ENCODE results near the gene CREB3L1. TPM values are rescaled to one million over a fixed set of nuclear protein-coding genes. Genes with fewer than 3 reads are reported as not detected.

CREB3L1 gene, protein sequence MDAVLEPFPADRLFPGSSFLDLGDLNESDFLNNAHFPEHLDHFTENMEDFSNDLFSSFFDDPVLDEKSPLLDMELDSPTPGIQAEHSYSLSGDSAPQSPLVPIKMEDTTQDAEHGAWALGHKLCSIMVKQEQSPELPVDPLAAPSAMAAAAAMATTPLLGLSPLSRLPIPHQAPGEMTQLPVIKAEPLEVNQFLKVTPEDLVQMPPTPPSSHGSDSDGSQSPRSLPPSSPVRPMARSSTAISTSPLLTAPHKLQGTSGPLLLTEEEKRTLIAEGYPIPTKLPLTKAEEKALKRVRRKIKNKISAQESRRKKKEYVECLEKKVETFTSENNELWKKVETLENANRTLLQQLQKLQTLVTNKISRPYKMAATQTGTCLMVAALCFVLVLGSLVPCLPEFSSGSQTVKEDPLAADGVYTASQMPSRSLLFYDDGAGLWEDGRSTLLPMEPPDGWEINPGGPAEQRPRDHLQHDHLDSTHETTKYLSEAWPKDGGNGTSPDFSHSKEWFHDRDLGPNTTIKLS
- total RNA-seq = 1 to 10 TPM; 1.3 to 8.7 (median 3.7) TPM

DNA sequence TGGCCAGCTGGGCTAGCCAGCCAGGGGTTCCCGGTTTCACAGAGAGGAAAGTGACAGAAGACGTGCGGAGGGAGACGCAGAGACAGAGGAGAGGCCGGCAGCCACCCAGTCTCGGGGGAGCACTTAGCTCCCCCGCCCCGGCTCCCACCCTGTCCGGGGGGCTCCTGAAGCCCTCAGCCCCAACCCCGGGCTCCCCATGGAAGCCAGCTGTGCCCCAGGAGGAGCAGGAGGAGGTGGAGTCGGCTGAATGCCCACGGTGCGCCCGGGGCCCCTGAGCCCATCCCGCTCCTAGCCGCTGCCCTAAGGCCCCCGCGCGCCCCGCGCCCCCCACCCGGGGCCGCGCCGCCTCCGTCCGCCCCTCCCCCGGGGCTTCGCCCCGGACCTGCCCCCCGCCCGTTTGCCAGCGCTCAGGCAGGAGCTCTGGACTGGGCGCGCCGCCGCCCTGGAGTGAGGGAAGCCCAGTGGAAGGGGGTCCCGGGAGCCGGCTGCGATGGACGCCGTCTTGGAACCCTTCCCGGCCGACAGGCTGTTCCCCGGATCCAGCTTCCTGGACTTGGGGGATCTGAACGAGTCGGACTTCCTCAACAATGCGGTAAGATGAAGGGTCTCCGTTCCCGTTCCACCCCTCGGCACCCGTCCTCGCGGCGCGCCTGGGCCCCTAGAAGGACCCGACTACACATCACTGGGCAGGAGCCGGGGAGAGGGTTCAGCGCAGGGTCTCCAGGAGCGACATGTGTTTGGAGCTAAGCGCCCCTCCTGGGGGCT lies at the start of gene CREB3L1:
TSS of gene CREB3L1 (plus strand) at position 41 of the 765 bp plus-strand sequence. CDS start at position 491, 450 bp downstream.
- intact Hi-C loops (cut with DNase I) = no loop called here
- 7% methylated on average over 4 of the region's 61 CpGs for WGBS
- H3K27me3 ChIP-seq = peaks cover 0 to 54% (median 16%) of the 10 kb centered on the region in 4 donors

DNA sequence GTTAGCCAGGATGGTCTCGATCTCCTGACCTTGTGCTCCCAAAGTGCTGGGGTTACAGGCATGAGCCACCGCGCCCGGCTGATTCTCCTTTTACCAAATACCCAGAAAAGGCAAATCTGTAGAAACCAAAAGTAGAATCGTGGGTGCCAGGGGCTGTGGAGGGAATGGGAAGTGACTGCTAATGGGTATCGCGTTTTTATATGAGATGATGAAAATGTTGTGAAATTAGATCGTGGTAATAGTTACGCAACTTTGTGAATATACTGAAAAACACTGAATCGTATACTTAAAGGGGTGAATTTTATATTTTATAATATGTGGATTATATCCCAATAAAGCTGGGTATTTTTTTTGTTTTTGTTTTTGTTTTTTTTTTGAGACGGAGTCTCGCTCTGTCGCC lies 48.2 kb upstream of the CREB3L1 start:
- H3K9me3 ChIP-seq = peaks cover 0 to 5% (median 0%) of the 10 kb centered on the region in 4 donors
- no peak overlapping the region for H3K4me3 ChIP-seq
- no peaks in the 10 kb centered on the region for H3K4me1 ChIP-seq
- H3K27me3 ChIP-seq = peaks cover 0 to 8% (median 0%) of the 10 kb centered on the region in 4 donors
- intact Hi-C loops (cut with DNase I) = no loop called here
- no peaks in the 10 kb centered on the region for H3K36me3 ChIP-seq
- no peak overlapping the region for H3K27ac ChIP-seq (replicated peaks in 1 of 4)
- TF ChIP-seq POLR2A (IDR thresholded peaks at IDR 0.05; ENCODE audit: low read depth) (no peak), POLR2AphosphoS5 (IDR thresholded peaks at IDR 0.05) (no peak), EP300 (IDR thresholded peaks at IDR 0.05) (no peak)
- TF ChIP-seq, protein P1, sequence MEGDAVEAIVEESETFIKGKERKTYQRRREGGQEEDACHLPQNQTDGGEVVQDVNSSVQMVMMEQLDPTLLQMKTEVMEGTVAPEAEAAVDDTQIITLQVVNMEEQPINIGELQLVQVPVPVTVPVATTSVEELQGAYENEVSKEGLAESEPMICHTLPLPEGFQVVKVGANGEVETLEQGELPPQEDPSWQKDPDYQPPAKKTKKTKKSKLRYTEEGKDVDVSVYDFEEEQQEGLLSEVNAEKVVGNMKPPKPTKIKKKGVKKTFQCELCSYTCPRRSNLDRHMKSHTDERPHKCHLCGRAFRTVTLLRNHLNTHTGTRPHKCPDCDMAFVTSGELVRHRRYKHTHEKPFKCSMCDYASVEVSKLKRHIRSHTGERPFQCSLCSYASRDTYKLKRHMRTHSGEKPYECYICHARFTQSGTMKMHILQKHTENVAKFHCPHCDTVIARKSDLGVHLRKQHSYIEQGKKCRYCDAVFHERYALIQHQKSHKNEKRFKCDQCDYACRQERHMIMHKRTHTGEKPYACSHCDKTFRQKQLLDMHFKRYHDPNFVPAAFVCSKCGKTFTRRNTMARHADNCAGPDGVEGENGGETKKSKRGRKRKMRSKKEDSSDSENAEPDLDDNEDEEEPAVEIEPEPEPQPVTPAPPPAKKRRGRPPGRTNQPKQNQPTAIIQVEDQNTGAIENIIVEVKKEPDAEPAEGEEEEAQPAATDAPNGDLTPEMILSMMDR (IDR thresholded peaks at IDR 0.05) = no peak
- no peak for DNase-seq (ENCODE audit: extremely low spot score)
- 83% methylated on average over 13 of the region's 13 CpGs for WGBS

More for the DNA sequence above, at the start of gene CREB3L1:
- Histone ChIP-seq H3K36me3 (no peaks in the 10 kb centered on the region), H3K27ac (replicated peaks in 1 of 4) (peak within 1 kb of the TSS; percentile 62 to 76 (median 68)), H3K4me1 (peaks cover 47 to 78% (median 60%) of the 10 kb centered on the region in 4 donors), H3K9me3 (no peaks in the 10 kb centered on the region), H3K4me3 (peak within 1 kb of the TSS; percentile 52 to 70 (median 56))
- no peak for TF ChIP-seq EP300 (IDR thresholded peaks at IDR 0.05)
- TF ChIP-seq POLR2AphosphoS5 (IDR thresholded peaks at IDR 0.05) = no peak
- TF ChIP-seq, protein P1 (IDR thresholded peaks at IDR 0.05) = no peak
- no peak for TF ChIP-seq POLR2A (IDR thresholded peaks at IDR 0.05; ENCODE audit: low read depth)
- DNase-seq (ENCODE audit: extremely low spot score) = no peak

DNA sequence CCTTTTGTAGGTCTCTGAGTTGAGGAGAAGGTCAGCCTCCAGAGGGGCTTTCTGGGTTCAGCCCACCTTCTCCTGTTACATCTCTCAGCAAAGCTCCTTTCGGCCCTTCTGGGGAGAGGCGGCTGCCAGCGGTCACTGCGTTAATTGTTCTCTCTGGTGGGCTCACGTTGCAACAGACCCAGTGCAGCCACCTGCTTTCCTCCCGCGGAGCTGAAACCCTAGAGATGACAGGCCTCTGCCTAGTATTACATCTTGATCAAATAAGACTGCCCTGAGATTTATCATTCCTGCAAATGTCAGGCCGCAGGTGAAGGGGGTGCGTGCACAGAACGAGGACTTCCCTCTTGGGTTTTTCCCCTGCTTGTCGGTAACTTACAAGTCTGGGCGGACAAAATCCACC lies 43.2 kb upstream of the CREB3L1 start:
- TF ChIP-seq, protein P1 (IDR thresholded peaks at IDR 0.05) = no peak
- TF ChIP-seq POLR2AphosphoS5 (IDR thresholded peaks at IDR 0.05) (no peak), EP300 (IDR thresholded peaks at IDR 0.05) (no peak), POLR2A (IDR thresholded peaks at IDR 0.05; ENCODE audit: low read depth) (no peak)
- WGBS = 69% methylated on average over 10 of the region's 12 CpGs
- intact Hi-C loops (cut with DNase I) = no loop called here

DNA sequence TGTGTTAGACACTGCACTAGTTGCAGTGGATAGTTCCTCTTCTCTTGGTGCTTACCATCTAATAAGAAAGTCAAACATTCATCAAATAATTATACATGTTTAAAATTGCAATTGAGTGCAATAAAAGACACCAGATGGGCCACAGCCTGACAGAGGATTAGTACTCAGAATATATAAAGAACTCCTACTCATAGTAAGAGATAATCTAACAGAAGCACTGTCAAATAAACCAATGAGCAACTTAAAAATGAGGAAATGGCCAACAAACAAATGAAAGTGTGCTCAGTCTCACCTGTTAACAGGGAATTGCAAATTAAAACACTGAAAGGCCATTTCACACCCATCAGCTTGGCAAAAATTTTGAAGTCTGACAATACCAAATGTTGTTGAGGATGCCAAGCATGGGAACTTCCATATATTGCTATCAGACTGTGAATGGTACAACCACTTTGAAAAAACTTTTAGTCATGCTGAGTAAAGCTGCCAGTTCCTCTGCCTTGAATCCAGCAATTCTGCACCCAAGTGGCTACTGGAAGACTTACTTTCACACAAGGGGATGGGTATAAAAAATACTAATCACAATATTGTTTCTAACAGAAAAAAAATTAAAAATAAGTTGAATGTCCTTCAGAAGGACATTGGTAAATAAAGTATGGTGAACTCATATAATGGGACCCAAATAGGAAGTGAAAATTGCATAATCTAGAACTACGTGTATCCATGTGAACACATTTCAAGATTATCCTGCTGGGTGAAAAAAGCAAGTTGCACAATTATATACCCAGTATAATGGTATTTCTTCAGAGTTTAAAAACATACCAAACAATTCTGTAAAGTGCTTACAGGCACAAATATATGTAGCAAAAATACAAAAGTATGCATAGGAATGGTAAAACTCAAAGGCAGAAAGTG lies 41.4 kb upstream of the CREB3L1 start:
- WGBS = 79% methylated on average over 1 of the region's 1 CpG

More for the DNA sequence above, 43.2 kb upstream of the CREB3L1 start:
- no peak for DNase-seq (ENCODE audit: extremely low spot score)
- H3K4me3 ChIP-seq = no peak overlapping the region
- H3K4me1 ChIP-seq = peaks cover 22 to 26% (median 25%) of the 10 kb centered on the region in 4 donors
- no peaks in the 10 kb centered on the region for H3K27me3 ChIP-seq
- no peaks in the 10 kb centered on the region for H3K36me3 ChIP-seq
- H3K9me3 ChIP-seq = peaks cover 0 to 5% (median 0%) of the 10 kb centered on the region in 4 donors
- no peak overlapping the region for H3K27ac ChIP-seq (replicated peaks in 1 of 4)

More for the DNA sequence above, 41.4 kb upstream of the CREB3L1 start:
- Histone ChIP-seq H3K36me3 (no peaks in the 10 kb centered on the region), H3K27ac (replicated peaks in 1 of 4) (no peak overlapping the region), H3K27me3 (no peaks in the 10 kb centered on the region), H3K9me3 (peaks cover 0 to 5% (median 0%) of the 10 kb centered on the region in 4 donors), H3K4me1 (peaks cover 23 to 39% (median 34%) of the 10 kb centered on the region in 4 donors), H3K4me3 (no peak overlapping the region)
- TF ChIP-seq POLR2A (IDR thresholded peaks at IDR 0.05; ENCODE audit: low read depth) (no peak), POLR2AphosphoS5 (IDR thresholded peaks at IDR 0.05) (no peak), EP300 (IDR thresholded peaks at IDR 0.05) (no peak)
- TF ChIP-seq, protein P1 (IDR thresholded peaks at IDR 0.05) = no peak
- intact Hi-C loops (cut with DNase I) = no loop called here
- DNase-seq (ENCODE audit: extremely low spot score) = no peak

All from esophagus muscularis mucosa (tissue), 4 donors.